Endothelial cell of umbilical vein (primary cell): Measurements from ENCODE around the gene KLHL41. TPM values are rescaled to one million over a fixed set of nuclear protein-coding genes. Genes with fewer than 3 reads are reported as not detected.

Source experiments
- BruUV-seq: library from RNA; stranded (reverse); fragments of 400-500 nt; replicated peaks from 2 replicates; lab custom pipeline; 2021; lab: Mats Ljungman, UMichigan
- CTCF ChIA-PET: fragments of 300-600, 350-600 bp; sonication (Branson Sonifier 250); formaldehyde crosslinking; loops from one replicate; lab custom pipeline; 2021; ENCODE audit warnings: antibody characterized with exemption, inconsistent platforms; lab: Charles Lee
- POLR2A ChIA-PET: fragments of 300-600, 350-600 bp; sonication (Branson Sonifier 250); formaldehyde crosslinking; loops from one replicate; lab custom pipeline; 2021; ENCODE audit warnings: antibody characterized with exemption, inconsistent platforms; lab: Charles Lee
- DNase-seq: peaks from one replicate; pipeline ENCODE4 v3.0.0-alpha.2; 2011; ENCODE audit warnings: low read depth, low spot score
- FAIRE-seq: peaks from 2 replicates; lab custom pipeline; 2011; peaks lifted over from hg19 to GRCh38; lab: Jason Lieb, UNC
- H2AFZ ChIP-seq: 2 replicates; pipeline ENCODE4 v1.6.0; 2012; ENCODE audit warnings: low read depth, low read length, control low read depth, inconsistent platforms
- H3K27ac ChIP-seq: 2 replicates; pipeline ENCODE4 v1.5.1; 2011; ENCODE audit warnings: low read depth, mild to moderate bottlenecking, control low read depth, low read length, moderate library complexity; ENCODE audit not compliant: insufficient read depth
- H3K27me3 ChIP-seq, 2 experiments: 2 replicates each; pipeline versions ENCODE4 v1.6.0 to v1.6.1; 2011; ENCODE audit warnings: low read length in 2 of 2, mixed read lengths in 1 of 2; ENCODE audit not compliant: control insufficient read depth in 2 of 2, insufficient read depth in 2 of 2
- H3K36me3 ChIP-seq, 2 experiments: 2 replicates in 1 of 2; 3 replicates in 1 of 2; pipeline ENCODE4 v1.5.1; 2011; ENCODE audit warnings: low read length in 2 of 2, mild to moderate bottlenecking in 1 of 2, moderate library complexity in 1 of 2; ENCODE audit not compliant: control insufficient read depth in 2 of 2, insufficient read depth in 2 of 2; ENCODE audit errors: extremely low read depth in 1 of 2
- H3K4me1 ChIP-seq: 3 replicates; pipeline ENCODE4 v1.5.1; 2011; ENCODE audit warnings: mild to moderate bottlenecking, low read length; ENCODE audit not compliant: control insufficient read depth, insufficient read depth; ENCODE audit errors: extremely low read depth
- H3K4me2 ChIP-seq: 2 replicates; pipeline ENCODE4 v1.6.1; 2011; ENCODE audit warnings: low read length, control low read depth, mixed read lengths; ENCODE audit not compliant: insufficient read depth
- H3K4me3 ChIP-seq, 3 experiments: fragments of 200-600 bp in 1 of 3; sonication (generic), shearing (Covaris generic) in 1 of 3; replicated peaks in 1 of 3; 2 replicates each; pipeline ENCODE4 v1.5.1; 2011 to 2016; ENCODE audit warnings: control low read depth in 3 of 3, low read length in 3 of 3, mild to moderate bottlenecking in 2 of 3, inconsistent platforms in 1 of 3, low read depth in 1 of 3, moderate library complexity in 1 of 3; ENCODE audit not compliant: insufficient read depth in 1 of 3
- H3K79me2 ChIP-seq: 2 replicates; pipeline ENCODE4 v1.6.0; 2012; ENCODE audit warnings: low read length, inconsistent platforms; ENCODE audit not compliant: control insufficient read depth, insufficient read depth
- H3K9ac ChIP-seq: replicated peaks from 2 replicates; pipeline ENCODE3; 2011; ENCODE audit warnings: low read length, control low read depth; ENCODE audit not compliant: insufficient read depth; ENCODE audit errors: extremely low read depth
- H3K9me1 ChIP-seq: replicated peaks from 3 replicates; pipeline ENCODE4 v1.6.0; 2011; ENCODE audit warnings: mild to moderate bottlenecking, low read length; ENCODE audit not compliant: control insufficient read depth, insufficient read depth; ENCODE audit errors: extremely low read depth
- H3K9me3 ChIP-seq: replicated peaks from 2 replicates; pipeline ENCODE4 v1.5.1; 2012; ENCODE audit warnings: low read length, inconsistent platforms; ENCODE audit not compliant: control insufficient read depth, insufficient read depth
- H4K20me1 ChIP-seq: replicated peaks from 2 replicates; pipeline ENCODE3; 2011; ENCODE audit warnings: mild to moderate bottlenecking, low read length; ENCODE audit not compliant: control insufficient read depth, insufficient read depth; ENCODE audit errors: extremely low read depth
- CTCF ChIP-seq, 2 donors: IDR thresholded peaks; 1 replicate in 1 of 2; 2 replicates in 1 of 2; pipeline ENCODE4 v1.5.1; 2011; ENCODE audit warnings: low read length in 2 of 2, mild to moderate bottlenecking in 2 of 2, moderate library complexity in 2 of 2, control low read depth in 1 of 2, inconsistent platforms in 1 of 2, low read depth in 1 of 2; ENCODE audit not compliant: insufficient read depth in 1 of 2; ENCODE audit errors: extremely low read depth in 1 of 2
- EZH2 ChIP-seq: IDR thresholded peaks from 2 replicates; pipeline ENCODE4 v1.6.1; 2012; ENCODE audit warnings: borderline replicate concordance, low read depth, mild to moderate bottlenecking, moderate library complexity, low read length, inconsistent platforms; ENCODE audit not compliant: severe bottlenecking
- FOS ChIP-seq: IDR thresholded peaks from 2 replicates; pipeline ENCODE4 v1.6.1; 2011; ENCODE audit warnings: mild to moderate bottlenecking, low read length, moderate library complexity, borderline replicate concordance; ENCODE audit not compliant: insufficient read depth
- GATA2 ChIP-seq: IDR thresholded peaks from 2 replicates; pipeline ENCODE4 v1.7.0; 2011; ENCODE audit warnings: low read depth, mild to moderate bottlenecking, moderate library complexity, mixed read lengths, low read length; ENCODE audit not compliant: insufficient read length, insufficient read depth
- JUN ChIP-seq: IDR thresholded peaks from 2 replicates; pipeline ENCODE4 v1.6.1; 2011; ENCODE audit warnings: borderline replicate concordance, low read depth; ENCODE audit not compliant: insufficient read length, insufficient read depth
- MAX ChIP-seq: IDR thresholded peaks from 2 replicates; pipeline ENCODE4 v1.6.1; 2011; ENCODE audit not compliant: insufficient read depth, insufficient read length
- MYC ChIP-seq: IDR thresholded peaks from one replicate; pipeline ENCODE4 v1.6.1; 2011; ENCODE audit warnings: mild to moderate bottlenecking, low read depth, low read length
- POLR2A ChIP-seq: IDR thresholded peaks from 2 replicates; pipeline ENCODE4 v1.6.1; 2012; ENCODE audit warnings: low read depth, mild to moderate bottlenecking, control low read depth, low read length
- POLR2AphosphoS5 ChIP-seq: IDR thresholded peaks from 2 replicates; pipeline ENCODE4 v1.6.1; 2012; ENCODE audit warnings: low read depth, mild to moderate bottlenecking, control low read depth, low read length, moderate library complexity; ENCODE audit not compliant: insufficient read depth
- dilution Hi-C: fragments of 300-500 bp; cut with MboI; formaldehyde crosslinking; loops from one replicate; pipeline ENCODE4 v1.15.0; 2019; ENCODE audit warnings: low sequenced_read_pairs; ENCODE audit not compliant: extremely low pct_ligation_motif_present
- intact Hi-C: fragments of 100-400 bp; cut with micrococcal nuclease; formaldehyde crosslinking; loops from one replicate; pipeline ENCODE4 v1.10.0; 2022
- polyA plus RNA-seq, 4 experiments: library from polyadenylated mRNA; depleted of rRNA in 3 of 4; stranded (reverse) in 3 of 4; unstranded in 1 of 4; fragments of >200 nt; gene quantifications; 2 replicates each; pipeline versions ENCODE4 v1.2.1 to v1.2.3, GENCODE V29; 2011 to 2012; ENCODE audit warnings: missing spikeins in 1 of 4
- total RNA-seq: library from RNA; stranded (reverse); gene quantifications from 2 replicates; pipeline ENCODE4 v1.2.3, GENCODE V29; 2021

Gene KLHL41
- total and polyA plus RNA-seq, 2 donors (not counting 3 experiments of a cell fraction or from before 2014, with no cell fraction given) = 0.08 to 0.73 TPM

DNA sequence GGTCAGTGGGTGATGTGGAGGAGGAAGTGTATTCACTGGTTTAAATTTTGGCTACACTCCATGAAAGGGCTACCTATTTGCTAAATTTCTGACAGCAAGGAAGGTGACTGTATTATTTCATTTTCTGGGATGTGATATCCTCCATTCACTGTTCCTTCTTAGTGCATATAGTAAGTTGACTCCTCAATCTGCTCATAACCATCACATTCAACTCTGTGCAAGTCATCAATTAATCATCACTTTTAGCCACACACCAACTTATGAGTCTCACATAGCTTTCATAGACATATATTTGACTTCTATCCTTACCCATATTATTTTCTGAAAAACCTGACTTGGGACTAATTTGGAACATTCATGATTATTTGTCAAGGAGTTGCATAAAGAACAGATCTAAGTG is 16.9 kb downstream of the KLHL41 start:
- Histone ChIP-seq H3K36me3 (no peaks in the 10 kb centered on the region), H2AFZ (no peak overlapping the region), H3K4me1 (no peaks in the 10 kb centered on the region), H3K9me3 (no peaks in the 10 kb centered on the region), H3K4me3 (no peak overlapping the region), H3K9me1 (no peaks in the 10 kb centered on the region), H4K20me1 (no peaks in the 10 kb centered on the region), H3K4me2 (no peak overlapping the region), H3K9ac (no peak overlapping the region), H3K27me3 (no peaks in the 10 kb centered on the region), H3K27ac (no peak overlapping the region), H3K79me2 (no peaks in the 10 kb centered on the region)
- intact Hi-C loops = no loop called here
- no peak for TF ChIP-seq POLR2AphosphoS5
- TF ChIP-seq POLR2A = no peak
- TF ChIP-seq MAX = no peak
- TF ChIP-seq FOS = no peak
- TF ChIP-seq CTCF (IDR thresholded peaks at IDR 0.05; ENCODE audit: extremely low read depth in 1 of 2, insufficient read depth in 1 of 2, low read depth in 1 of 2, low read length in 2 of 2) = no peak
- no peak for TF ChIP-seq JUN
- no peak for TF ChIP-seq MYC
- no peak for TF ChIP-seq GATA2
- no peak for TF ChIP-seq EZH2
- no TSS peak for BruUV-seq
- dilution Hi-C loops = no loop called here
- CTCF ChIA-PET = no interaction called here
- no peak for FAIRE-seq
- DNase-seq = no peak
- POLR2A ChIA-PET = no interaction called here
